NCI-H2107 treated with DMSO at 0.1 percent for 48 hours (cell line): Measurements from ENCODE around the gene GOLGA6L7.
"Not testable (repeated sequence)": the region's sequence is repeated elsewhere in the genome, so short reads cannot be mapped to it uniquely, and the experiment has no call there.

Experiments
- DNase-seq: peaks from one replicate; lab custom pipeline; 2025; ENCODE audit not compliant: unreplicated experiment; lab: John Stamatoyannopoulos, UW

GOLGA6L7 gene

DNA sequence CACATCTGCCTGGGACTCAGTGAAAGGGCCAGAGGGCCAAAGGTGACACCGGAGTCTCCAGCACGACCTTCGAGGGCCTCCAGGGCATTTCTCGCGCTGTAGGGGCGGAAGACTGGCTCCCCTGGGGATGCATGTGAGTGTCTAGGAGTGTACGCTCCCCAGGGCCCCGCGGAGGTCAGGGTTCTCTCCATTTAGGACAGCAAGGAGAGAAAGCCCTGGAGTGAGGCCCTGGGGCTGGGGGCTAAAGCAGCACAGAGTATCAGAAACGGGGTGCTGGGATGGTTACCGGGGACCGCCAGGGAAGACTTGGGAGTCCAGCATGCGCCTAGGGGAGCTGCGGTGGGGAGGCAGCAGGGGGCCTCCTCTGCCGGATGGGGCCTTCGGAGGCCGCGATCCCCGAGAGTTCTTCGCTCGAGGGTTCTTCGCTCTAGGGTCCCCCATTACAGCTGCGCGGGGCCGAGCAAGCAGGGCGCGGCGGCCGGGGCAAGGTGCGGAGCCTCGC is 36.7 kb upstream of the GOLGA6L7 start:
- DNase-seq, result no peak

DNA sequence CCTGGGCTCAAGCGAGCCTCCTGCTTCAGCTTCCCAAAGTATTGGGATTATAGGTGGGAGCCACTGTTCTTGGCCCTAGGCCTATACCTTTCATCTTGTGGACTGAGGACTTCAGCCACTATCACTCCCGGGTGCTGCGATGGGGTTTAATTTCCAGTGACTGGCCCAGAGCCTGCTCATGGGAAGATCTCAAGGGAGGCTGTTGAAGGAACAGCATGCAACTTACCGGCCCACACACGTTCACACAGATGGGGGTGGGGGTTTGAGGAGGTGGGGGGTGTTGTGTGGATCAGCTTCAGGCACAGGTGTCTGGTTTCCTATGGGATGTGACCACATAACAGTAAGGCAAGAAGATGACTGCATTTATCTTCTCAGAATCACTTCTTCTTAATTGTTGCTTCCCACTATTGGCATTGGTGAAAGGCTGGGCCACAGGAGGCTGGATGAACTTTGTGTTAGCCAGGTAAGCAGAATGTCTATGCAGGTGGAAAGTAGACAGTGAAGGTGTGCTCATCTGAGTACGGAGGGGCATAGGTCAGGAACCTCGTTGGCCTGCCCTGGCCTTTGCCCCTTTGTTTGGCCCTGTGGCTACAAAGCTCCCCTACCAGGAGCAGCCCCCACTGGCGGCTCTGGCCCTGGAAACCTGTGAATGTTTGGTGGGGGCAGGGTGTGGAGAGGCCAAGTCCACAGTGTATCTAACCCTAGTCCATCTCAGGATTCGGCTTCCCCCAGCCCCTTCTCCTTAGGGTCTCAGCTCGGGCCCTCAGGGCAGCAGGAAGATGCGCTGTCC is 35.9 kb upstream of the GOLGA6L7 start:
- no peak for DNase-seq

DNA sequence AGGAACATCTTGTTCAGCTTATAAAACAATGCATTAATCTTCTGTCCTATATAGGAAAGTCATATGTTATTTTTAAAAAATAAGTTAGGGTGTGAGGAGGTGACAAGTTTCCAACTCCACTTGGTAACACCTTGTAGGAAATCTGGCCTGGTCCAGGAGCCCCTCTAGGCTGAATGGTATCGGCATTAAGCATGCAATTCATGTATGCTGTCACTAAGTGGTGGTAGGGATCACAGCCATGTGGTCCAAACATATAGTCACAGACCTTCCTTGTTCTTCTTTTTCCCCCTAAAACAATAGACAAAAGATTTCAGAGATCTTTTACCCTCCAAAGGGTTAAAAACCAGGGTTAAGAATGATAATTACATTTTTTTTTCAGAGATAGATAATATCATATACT is 33.2 kb upstream of the GOLGA6L7 start:
- DNase-seq, result no peak

DNA sequence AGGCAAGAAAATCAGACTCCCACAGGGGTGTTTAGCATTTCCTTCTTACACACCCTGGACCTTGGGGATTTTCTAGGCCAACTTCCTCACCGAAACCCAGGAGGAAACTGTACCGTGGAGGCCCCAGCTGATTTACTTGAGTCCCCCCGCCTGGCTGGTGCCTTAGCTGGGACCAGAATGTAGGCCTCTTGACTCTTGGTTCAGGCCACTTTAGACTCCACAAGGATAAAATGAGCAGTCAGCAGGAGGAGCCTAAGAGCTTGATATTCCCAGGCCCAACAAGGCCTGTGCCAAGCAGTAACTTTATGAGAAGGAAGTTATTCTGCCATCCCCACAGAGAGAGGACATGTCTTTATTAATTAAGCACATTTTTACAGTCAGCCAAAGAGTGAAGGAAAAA is 32.7 kb upstream of the GOLGA6L7 start:
- DNase-seq, result no peak

DNA sequence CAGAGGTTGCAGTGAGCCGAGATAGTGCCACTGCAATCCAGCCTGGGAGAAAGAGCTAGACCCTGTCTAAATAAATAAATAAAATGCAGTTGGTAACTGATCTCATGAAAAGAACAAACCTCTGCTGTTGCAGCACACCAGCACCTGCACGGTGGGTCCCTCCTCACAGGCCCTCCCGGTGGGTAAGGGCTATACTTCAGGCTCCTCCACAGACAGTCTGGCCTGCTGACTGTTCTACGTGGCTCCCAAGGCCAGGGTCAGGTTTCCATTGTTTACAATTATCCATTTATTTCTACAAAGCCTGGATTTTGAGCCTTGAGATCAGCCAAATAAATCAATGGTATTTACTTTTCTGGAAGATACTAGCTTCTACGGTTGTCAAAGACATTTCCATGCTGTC is 32.2 kb upstream of the GOLGA6L7 start:
- DNase-seq, result no peak

DNA sequence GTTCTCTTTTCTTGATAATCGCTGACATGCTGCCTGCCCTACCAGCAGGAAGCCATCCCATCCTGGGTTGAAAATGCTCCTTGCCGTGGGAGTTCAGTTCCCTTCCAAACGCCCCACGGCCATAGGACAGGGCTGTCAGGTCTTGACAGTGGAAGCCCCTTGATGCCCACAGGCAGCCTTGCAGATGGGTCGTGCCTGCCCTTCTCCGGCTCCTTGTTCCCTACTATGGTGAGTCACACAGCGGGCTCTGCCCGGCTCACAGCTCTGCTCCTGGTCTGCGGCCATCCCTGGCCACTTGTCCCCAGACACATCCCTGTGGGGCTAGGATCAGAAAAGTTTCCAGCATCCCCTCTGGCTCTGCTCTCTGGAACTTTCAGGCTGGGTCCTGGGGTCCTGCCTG is 31.1 kb upstream of the GOLGA6L7 start:
- no peak for DNase-seq

DNA sequence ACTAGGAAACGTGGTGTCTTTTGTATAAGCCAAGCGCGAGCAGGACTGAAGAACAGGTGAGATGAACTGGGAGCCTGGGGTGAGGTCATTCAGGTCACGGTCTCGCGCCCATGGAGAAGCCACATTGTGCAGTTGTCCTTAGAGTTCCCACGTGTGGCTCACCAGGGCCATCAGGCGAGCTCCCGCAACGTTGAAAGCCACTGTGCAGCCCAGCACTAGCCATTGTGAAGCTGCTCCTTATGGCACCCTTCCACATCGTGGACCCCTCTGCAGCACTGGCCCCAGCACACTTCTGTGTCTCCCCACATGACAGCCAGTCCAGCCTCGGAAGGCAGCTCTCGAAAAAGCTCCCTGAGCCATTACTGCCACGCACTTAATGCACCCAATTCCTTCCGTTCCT is 29.8 kb upstream of the GOLGA6L7 start:
- DNase-seq, result no peak

DNA sequence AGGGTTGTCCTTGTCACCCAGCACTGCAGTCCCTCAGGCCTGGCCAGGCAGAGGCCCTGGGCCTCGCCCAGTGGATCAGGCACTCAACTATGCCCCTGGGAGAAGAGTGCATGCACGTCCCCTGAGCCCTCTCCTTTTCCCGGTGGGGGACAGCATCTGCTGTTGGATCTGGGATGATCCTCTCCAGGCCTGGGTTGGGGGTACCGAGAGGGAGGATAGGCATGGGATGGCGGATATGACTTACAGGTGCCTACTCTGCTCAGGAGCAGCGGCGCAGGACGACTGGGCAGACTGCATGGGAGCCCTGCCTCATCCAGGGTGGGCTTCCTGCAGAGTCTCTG is 28.4 kb upstream of the GOLGA6L7 start:
- DNase-seq, result no peak

DNA sequence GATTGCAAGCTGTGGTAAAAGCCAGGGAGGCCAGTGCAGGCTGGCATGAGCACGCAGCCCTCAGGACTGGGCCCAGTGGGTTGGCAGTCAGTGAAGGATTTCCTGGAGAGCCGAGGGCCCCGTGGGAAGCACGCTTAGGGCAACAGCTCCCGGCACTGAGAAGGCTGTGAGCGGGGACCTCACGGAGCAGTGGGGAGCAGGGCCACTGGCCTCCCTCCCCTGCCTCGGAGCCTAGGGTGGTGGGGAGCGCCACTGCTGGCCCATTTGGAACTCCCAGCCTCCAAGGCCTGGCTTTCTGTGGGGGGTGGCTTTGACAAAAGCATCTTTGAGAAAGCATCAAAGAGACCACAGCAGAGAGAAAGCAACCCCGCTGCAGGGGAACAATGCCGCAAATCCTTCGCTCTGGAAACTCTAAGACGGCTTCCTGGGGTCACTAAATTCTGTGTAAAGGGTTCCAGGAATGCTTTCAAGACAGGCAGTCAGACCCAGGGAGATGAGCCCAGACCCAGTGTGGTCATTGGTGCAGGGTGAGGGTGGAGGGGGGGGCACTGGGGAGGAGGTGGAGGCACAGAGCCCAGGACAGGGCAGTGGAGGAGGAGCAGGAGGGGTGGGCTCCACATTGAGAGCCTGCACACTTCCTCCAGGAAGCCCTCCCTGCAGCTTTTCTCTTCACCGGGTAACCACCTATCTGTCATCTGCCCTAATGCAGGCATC is 27.8 kb upstream of the GOLGA6L7 start:
- DNase-seq, result no peak

DNA sequence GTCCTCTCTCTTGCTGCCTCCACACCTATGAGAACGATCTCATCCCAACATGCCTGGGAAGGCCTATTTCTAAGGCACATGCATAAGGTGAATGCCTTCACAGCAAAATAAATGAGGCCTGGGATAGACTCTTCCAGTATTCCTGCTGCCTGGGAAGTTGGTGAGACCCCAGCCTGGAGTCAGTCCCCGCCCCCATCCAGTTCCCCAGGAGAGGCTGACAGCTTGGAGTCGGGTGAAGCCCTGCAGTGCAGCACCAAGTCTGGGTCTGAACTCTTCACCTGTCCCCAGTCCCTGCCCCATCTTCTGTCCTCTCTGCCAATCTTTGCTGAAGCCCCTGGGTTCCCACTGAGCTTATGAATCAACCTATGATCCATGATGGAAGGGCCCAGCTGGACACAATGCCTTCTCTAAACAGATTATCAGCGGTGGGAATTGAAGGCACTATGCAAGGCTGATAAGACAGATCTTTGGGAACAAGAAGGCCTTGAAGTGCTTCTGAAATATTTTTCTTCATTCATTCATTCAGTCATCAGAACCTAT is 27.1 kb upstream of the GOLGA6L7 start:
- no peak for DNase-seq

DNA sequence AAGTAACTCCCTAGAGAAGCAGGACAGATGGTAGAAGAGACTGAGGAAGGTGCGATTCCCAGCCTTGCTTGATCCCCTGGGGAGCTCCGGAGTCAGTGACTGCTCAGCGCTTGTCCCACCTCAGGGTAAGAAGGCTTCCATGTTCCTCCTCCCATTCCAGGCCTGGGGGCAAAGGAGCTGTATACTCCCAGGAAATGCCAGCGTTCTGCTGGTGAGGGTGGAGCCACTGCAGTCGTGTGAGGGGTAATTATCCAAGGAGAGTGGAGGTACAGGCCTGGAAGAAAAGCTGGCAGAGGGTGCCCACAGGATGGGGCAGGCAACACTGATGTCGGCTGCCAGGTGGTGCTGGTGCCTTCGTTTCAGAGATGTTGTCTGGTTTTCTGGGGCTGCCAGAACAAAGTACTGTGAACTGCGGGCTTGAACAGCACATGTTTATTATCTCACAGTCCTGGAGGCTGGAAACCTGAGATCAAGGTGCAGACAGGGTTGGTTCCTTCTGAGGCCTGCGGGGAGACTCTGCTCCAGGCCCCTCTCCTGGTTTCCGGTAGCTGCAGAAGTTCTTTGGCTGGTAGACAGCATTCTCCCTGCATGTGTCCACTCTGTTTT is 25.2 kb upstream of the GOLGA6L7 start:
- DNase-seq, result no peak

DNA sequence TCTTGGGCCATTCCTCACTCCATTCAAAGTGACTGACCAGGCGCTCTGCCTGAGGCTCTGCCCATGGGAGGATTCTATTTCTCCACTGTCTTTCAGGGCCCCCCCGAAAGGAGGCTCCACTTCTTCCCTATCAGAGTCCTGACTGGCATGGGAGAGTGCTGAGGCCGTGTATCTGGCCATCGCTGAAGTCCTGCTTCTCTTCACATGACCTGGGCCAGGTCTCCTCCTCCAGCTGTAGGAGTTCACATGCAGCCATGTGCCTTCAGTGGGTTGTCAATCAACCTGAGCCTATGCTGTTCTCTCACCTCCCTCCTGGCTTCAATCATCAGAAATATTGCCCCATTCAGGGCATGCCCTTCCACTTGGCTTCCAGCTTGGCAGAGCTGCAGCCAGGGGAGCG is 24.6 kb upstream of the GOLGA6L7 start:
- DNase-seq, result no peak

DNA sequence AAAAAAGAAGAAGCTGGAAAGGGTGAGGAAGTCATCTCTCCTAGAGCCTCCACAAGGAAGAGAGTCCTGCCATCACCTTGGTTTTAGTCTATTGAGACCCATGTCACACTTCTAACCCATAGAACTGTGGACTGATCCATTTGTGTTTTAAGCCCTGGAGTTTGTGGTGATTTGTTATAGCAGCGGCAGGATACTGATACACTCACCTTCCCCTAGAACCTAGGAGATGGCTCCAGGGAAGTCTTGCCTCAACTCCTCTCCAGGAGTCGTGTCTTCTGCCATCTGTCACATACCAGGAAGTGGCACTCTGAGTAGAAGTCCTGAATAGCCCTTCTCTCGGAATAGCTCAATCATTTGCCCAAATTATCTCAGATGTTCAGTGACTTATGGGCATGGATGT is 22.7 kb upstream of the GOLGA6L7 start:
- DNase-seq, result no peak

DNA sequence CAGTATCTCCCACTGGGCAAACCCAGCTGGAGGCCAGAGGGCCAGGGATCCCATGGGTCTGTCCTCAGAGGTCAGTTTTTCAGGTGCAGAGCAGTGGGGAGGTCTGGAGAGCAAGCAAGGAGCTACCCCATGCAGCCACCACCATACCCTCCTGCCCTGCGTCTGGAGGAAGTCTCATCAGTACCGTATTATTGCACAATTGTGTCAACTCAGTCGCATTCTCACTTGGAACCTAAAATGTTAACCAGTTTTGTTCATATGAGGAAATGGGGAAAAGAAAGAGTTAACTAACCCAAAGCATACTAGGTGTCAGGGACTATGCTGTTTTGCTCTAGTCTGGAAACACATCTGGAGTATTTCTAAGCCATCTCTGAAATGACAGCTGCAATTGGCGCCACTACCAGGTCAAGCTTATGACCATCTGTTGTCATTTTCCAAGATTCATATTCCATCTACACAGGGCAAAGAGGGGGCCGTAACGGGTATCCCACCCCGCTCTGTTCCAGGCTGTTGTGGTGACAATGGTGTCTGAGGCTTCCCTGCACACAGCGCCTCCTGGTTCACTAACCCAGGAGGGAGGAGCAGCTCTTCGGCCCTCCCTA is 20.4 kb upstream of the GOLGA6L7 start:
- no peak for DNase-seq

DNA sequence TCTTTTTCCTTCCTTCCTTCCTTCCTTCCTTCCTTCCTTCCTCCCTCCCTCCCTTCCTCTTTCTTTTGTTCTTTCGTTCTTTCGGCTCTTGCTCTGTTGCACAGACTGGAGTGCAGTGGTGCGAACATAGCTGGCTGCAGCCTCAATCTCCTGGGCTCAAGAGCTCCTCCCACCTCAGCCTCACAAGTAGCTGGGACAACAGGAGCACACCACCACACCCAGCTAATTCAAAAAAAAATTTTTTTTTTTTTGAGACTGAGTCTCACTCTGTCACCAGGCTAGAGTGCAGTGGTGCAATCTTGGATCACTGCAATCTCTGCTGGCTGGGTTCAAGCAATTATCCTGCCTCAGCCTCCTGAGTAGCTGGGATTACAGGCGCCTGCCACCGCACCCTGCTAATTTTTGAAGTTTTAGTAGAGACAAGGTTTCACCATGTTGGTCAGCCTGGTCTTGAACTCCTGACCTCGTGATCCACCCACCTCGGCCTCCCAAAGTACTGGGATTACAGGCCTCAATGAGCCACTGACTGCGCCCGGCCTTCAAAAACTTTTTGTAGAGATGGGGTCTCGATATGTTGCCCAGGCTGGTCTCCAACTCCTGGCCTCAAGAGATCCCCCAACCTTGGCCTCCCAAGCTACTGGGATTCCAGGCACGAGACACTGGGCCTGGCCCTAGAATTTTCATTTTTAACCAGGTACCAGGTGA is 13.3 kb upstream of the GOLGA6L7 start:
- DNase-seq, result not testable (repeated sequence)

DNA sequence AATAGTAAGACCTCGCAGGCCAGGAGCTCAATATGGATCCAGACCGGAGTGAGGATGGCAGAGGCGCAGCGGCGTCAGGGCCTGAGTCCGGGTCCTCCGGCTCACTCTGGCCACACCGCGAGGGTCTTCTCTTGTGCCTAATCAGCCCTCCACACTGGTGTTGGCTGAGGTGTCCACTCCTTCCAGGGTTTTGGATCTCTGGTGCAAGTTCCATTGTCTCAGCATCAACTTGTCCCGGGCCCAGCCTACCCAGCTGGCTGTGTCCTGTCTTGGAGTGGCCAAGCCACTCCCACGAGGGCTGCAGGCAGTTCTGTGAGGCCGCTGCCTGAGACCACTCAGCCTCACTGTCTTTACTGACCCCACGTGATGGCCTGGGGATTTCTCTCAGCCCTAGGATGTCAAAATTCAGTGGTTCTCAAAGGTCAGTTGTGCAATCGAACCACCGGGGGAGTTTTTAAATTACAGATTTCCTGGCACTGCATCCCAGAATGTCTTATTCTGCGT is 12.6 kb upstream of the GOLGA6L7 start:
- DNase-seq, result no peak

DNA sequence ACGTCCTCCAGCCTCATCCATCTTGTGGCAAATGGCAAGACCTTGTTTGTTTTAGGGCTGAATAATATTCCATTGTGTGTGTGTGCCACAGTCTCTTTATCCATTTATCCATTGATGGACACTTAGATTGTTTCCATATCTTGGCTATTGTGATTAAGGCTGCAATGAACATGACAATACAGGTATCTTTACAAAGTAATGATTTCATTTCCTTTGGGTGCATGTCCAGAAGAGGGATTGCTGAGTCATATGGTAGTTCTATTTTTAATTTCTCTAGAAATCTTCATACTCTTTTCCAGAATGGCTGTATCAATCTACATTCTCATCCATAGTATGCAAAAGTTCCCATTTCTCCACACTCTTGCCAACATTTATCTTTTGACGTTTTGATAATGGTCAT is 6.1 kb upstream of the GOLGA6L7 start:
- not testable (repeated sequence) for DNase-seq

DNA sequence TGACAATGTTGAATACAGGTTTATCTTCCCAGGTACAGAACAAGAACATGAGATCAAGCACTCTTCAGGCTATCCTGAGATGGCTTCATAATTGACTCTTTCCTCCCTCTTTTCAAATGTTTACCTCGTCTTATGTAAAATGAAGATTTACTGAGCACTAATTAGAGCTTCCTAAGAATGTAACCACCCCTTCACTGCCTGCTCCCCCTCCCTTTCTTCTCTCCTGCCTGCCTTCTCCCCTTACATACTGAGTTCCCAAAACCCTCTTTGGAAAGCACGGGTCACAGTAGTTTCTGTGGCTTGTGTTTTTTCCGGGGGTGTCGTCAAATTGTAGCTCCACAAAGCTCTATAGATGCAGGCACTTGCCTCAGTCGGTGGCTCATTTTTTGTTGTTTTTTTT is 5.2 kb upstream of the GOLGA6L7 start:
- DNase-seq, result not testable (repeated sequence)

DNA sequence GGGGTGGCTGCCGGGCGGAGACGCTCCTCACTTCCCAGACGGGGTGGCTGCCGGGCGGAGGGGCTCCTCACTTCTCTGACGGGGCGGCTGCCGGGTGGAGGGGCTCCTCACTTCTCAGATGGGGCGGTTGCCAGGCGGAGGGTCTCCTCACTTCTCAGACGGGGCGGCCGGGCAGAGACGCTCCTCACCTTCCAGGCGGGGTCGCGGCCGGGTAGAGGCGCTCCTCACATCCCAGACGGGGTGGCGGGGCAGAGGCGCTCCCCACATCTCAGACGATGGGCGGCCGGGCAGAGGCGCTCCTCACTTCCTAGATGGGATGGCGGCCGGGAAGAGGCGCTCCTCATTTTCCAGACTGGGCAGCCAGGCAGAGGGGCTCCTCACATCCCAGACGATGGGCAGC is 1.3 kb upstream of the GOLGA6L7 start:
- DNase-seq, result not testable (repeated sequence)

DNA sequence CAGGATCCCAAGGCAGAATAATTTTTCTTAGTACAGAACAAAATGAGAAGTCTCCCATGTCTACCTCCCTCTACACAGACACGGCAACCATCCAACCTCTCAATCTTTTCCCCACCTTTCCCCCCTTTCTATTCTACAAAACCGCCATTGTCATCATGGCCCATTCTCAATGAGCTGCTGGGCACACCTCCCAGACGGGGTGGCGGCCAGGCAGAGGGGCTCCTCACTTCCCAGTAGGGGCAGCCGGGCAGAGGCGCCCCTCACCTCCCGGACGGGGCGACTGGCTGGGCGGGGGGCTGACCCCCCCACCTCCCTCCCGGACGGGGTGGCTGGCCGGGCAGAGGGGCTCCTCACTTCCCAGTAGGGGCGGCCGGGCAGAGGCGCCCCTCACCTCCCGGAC is 827 bp upstream of the GOLGA6L7 start:
- DNase-seq, result not testable (repeated sequence)

DNA sequence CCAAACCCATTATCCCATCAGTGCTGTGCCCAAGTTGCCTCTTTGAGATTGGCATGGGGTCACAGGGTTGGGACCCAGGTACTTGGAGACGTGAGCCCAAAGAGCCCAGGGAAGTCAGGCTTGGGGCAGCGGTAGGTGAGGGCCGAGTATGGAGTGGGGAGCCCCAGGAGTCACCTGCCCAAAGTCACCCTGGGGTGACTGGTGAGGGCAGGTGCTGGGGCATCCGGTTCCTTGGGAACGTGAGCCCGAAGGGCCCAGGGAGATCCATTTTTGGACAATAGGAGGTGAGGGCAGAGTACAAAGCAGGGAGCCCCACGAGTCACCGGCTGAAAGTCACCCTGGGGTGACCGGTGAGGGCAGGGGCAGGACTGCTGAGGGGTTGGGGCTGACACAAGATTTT is 485 bp downstream of the GOLGA6L7 start:
- DNase-seq, result not testable (repeated sequence)
